IMR-90 (cell line): ENCODE results near the gene ANKRD30A. TPM values are rescaled to one million over a fixed set of nuclear protein-coding genes. Genes with fewer than 3 reads are reported as not detected.

Experiments used
- ATAC-seq: fragments of 200-7000 bp; cut with Tn5 transposase; 2 replicates; pipeline ENCODE4 v1.9.1; 2020; ENCODE audit warnings: low read depth, mild to moderate bottlenecking, moderate library complexity
- BruUV-seq: library from RNA; stranded (reverse); fragments of 400-500 nt; replicated peaks from 2 replicates; lab custom pipeline; 2021; lab: Mats Ljungman, UMichigan
- CTCF ChIA-PET: fragments of 300-600 bp; formaldehyde crosslinking; extraction: SDS; loops from one replicate; lab custom pipeline; 2021; ENCODE audit warnings: antibody characterized with exemption; lab: Yijun Ruan, JAX
- POLR2A ChIA-PET: fragments of 300-600 bp; sonication (Branson Sonifier 250); formaldehyde crosslinking; loops from one replicate; lab custom pipeline; 2022; ENCODE audit warnings: antibody characterized with exemption; ENCODE audit not compliant: unreplicated experiment; lab: Charles Lee
- DNase-seq: peaks from one replicate; pipeline ENCODE4 v3.0.0; 2013
- H2AFZ ChIP-seq: replicated peaks from 2 replicates; pipeline ENCODE3; 2013; ENCODE audit warnings: low read length, mild to moderate bottlenecking; ENCODE audit not compliant: poor library complexity
- H2AK5ac ChIP-seq: 2 replicates; pipeline ENCODE4 v1.6.1; 2013; ENCODE audit warnings: low read depth, low read length, inconsistent platforms
- H2AK9ac ChIP-seq: replicated peaks from 2 replicates; pipeline ENCODE3; 2013; ENCODE audit warnings: mild to moderate bottlenecking, low read depth, low read length, moderate library complexity; ENCODE audit not compliant: poor library complexity
- H2BK120ac ChIP-seq: 2 replicates; pipeline ENCODE4 v1.6.1; 2013; ENCODE audit warnings: low read depth, low read length, inconsistent platforms
- H2BK15ac ChIP-seq: 3 replicates; pipeline ENCODE4 v1.6.1; 2013; ENCODE audit warnings: low read depth, low read length, inconsistent platforms
- H2BK20ac ChIP-seq: 2 replicates; pipeline ENCODE4 v1.6.1; 2013; ENCODE audit warnings: low read depth, mild to moderate bottlenecking, inconsistent platforms, low read length, moderate library complexity
- H2BK5ac ChIP-seq: 2 replicates; pipeline ENCODE4 v1.6.1; 2013; ENCODE audit warnings: mild to moderate bottlenecking, low read depth, low read length, inconsistent platforms; ENCODE audit not compliant: poor library complexity, severe bottlenecking
- H3K14ac ChIP-seq: replicated peaks from 2 replicates; pipeline ENCODE4 v1.6.1; 2013; ENCODE audit warnings: low read depth, low read length, inconsistent platforms
- H3K18ac ChIP-seq: 2 replicates; pipeline ENCODE4 v1.6.1; 2013; ENCODE audit warnings: low read depth, low read length, control low read depth
- H3K23ac ChIP-seq: 2 replicates; pipeline ENCODE4 v1.6.1; 2013; ENCODE audit warnings: low read depth, low read length, inconsistent platforms
- H3K27ac ChIP-seq: 2 replicates; pipeline ENCODE4 v1.5.1; 2013; ENCODE audit warnings: mild to moderate bottlenecking, control low read depth, low read length; ENCODE audit not compliant: insufficient read depth
- H3K27me3 ChIP-seq: 2 replicates; pipeline ENCODE4 v1.6.1; 2013; ENCODE audit warnings: low read length; ENCODE audit not compliant: control insufficient read depth, insufficient read depth
- H3K36me3 ChIP-seq: 2 replicates; pipeline ENCODE4 v1.6.1; 2013; ENCODE audit warnings: low read length, mixed read lengths; ENCODE audit not compliant: control insufficient read depth, insufficient read depth
- H3K4ac ChIP-seq: 2 replicates; pipeline ENCODE4 v1.6.1; 2013; ENCODE audit warnings: low read depth, low read length, inconsistent platforms
- H3K4me1 ChIP-seq: 2 replicates; pipeline ENCODE4 v1.6.1; 2013; ENCODE audit warnings: low read length, mixed read lengths; ENCODE audit not compliant: control insufficient read depth, insufficient read depth
- H3K4me2 ChIP-seq: 2 replicates; pipeline ENCODE4 v1.6.1; 2013; ENCODE audit warnings: low read depth, mild to moderate bottlenecking, control low read depth, low read length, moderate library complexity
- H3K4me3 ChIP-seq: 2 replicates; pipeline ENCODE4 v1.5.1; 2013; ENCODE audit warnings: low read depth, mild to moderate bottlenecking, control low read depth, low read length, moderate library complexity; ENCODE audit not compliant: insufficient read depth
- H3K56ac ChIP-seq: 2 replicates; pipeline ENCODE4 v1.6.1; 2013; ENCODE audit warnings: low read length, inconsistent platforms; ENCODE audit not compliant: insufficient read depth; ENCODE audit errors: extremely low read depth
- H3K79me1 ChIP-seq, 2 experiments: 2 replicates each; pipeline ENCODE4 v1.6.1; 2013; ENCODE audit warnings: low read length in 2 of 2, inconsistent platforms in 1 of 2, low read depth in 1 of 2
- H3K9ac ChIP-seq: 2 replicates; pipeline ENCODE4 v1.6.1; 2013; ENCODE audit warnings: low read depth, low read length, control low read depth
- H3K9me1 ChIP-seq: 2 replicates; pipeline ENCODE4 v1.6.1; 2013; ENCODE audit warnings: low read length, inconsistent platforms; ENCODE audit not compliant: insufficient read depth
- H3K9me3 ChIP-seq: 2 replicates; pipeline ENCODE4 v1.6.1; 2013; ENCODE audit warnings: low read length; ENCODE audit not compliant: control insufficient read depth, insufficient read depth
- H4K20me1 ChIP-seq: 2 replicates; pipeline ENCODE4 v1.6.1; 2013; ENCODE audit warnings: low read length, inconsistent platforms; ENCODE audit not compliant: insufficient read depth
- H4K5ac ChIP-seq: 2 replicates; pipeline ENCODE4 v1.6.1; 2013; ENCODE audit warnings: mild to moderate bottlenecking, low read depth, low read length, control low read depth
- H4K8ac ChIP-seq, 2 experiments: 2 replicates each; pipeline ENCODE4 v1.6.1; 2013; ENCODE audit warnings: low read depth in 2 of 2, low read length in 2 of 2, control low read depth in 1 of 2, inconsistent platforms in 1 of 2
- H4K91ac ChIP-seq: 2 replicates; pipeline ENCODE4 v1.6.1; 2013; ENCODE audit warnings: low read depth, low read length, inconsistent platforms; ENCODE audit not compliant: insufficient read depth
- BHLHE40 ChIP-seq: fragments of 150-350 bp; IDR thresholded peaks from 2 replicates; pipeline ENCODE4 v1.6.1; 2016; ENCODE audit warnings: mild to moderate bottlenecking, low read depth, low read length
- CEBPB ChIP-seq: IDR thresholded peaks from 2 replicates; pipeline ENCODE4 v1.6.1; 2012; ENCODE audit warnings: low read depth, low read length, improper control_type of control experiment
- CHD1 ChIP-seq: IDR thresholded peaks from 2 replicates; pipeline ENCODE4 v1.6.1; 2012; ENCODE audit warnings: low read depth, low read length, improper control_type of control experiment
- FOS ChIP-seq: fragments of 150-350 bp; IDR thresholded peaks from 2 replicates; pipeline ENCODE4 v1.6.1; 2016; ENCODE audit warnings: low read depth, low read length
- MAFK ChIP-seq: IDR thresholded peaks from 2 replicates; pipeline ENCODE4 v1.6.1; 2012; ENCODE audit warnings: low read depth, low read length, improper control_type of control experiment
- MAZ ChIP-seq: IDR thresholded peaks from 2 replicates; pipeline ENCODE4 v1.6.1; 2012; ENCODE audit warnings: low read depth, mild to moderate bottlenecking, low read length, improper control_type of control experiment, moderate library complexity, borderline replicate concordance
- NFE2L2 ChIP-seq: fragments of 150-350 bp; IDR thresholded peaks from 2 replicates; pipeline ENCODE4 v1.6.1; 2016; ENCODE audit warnings: low read depth, mild to moderate bottlenecking, low read length
- POLR2A ChIP-seq: IDR thresholded peaks from 2 replicates; pipeline ENCODE4 v1.6.1; 2012; ENCODE audit warnings: mild to moderate bottlenecking, low read depth, low read length
- RAD21 ChIP-seq: IDR thresholded peaks from 2 replicates; pipeline ENCODE4 v1.6.1; 2012; ENCODE audit warnings: low read length, improper control_type of control experiment
- RCOR1 ChIP-seq: IDR thresholded peaks from 2 replicates; pipeline ENCODE4 v1.6.1; 2012; ENCODE audit warnings: mild to moderate bottlenecking, low read length, improper control_type of control experiment; ENCODE audit not compliant: insufficient replicate concordance
- RFX5 ChIP-seq: IDR thresholded peaks from 2 replicates; pipeline ENCODE4 v1.8.0; 2012; ENCODE audit warnings: low read depth, mild to moderate bottlenecking, low read length, moderate library complexity
- SMC3 ChIP-seq: fragments of 150-350 bp; IDR thresholded peaks from 2 replicates; pipeline ENCODE4 v1.6.1; 2016; ENCODE audit warnings: low read depth, mild to moderate bottlenecking, antibody characterized with exemption, low read length, moderate library complexity
- WGBS, 2 experiments: methylation state at CpG; one replicate each; pipeline versions ENCODE4 v1.1.5 to v1.1.7; 2013; ENCODE audit warnings: missing lambda C conversion rate in 2 of 2; ENCODE audit not compliant: insufficient read length in 1 of 2; ENCODE audit errors: extremely low coverage in 2 of 2; 5-methylcytosine and 5-hydroxymethylcytosine counted together
- dilution Hi-C: fragments of 300-500 bp; cut with HindIII; formaldehyde crosslinking; loops from one replicate; pipeline ENCODE4 v1.14.3; 2018; ENCODE audit warnings: low sequenced_read_pairs; ENCODE audit not compliant: unreplicated experiment
- in situ Hi-C: fragments of 300-500 bp; cut with MboI; formaldehyde crosslinking; loops from 3 replicates; pipeline ENCODE4 v1.14.3; 2019; ENCODE audit warnings: low sequenced_read_pairs, inconsistent platforms, mixed read lengths
- intact Hi-C: fragments of 100-400 bp; cut with micrococcal nuclease; formaldehyde crosslinking; loops from 2 replicates; pipeline ENCODE4 v1.10.0; 2022
- polyA plus RNA-seq, 3 experiments: library from polyadenylated mRNA; depleted of rRNA; stranded (reverse); fragments of >200 nt; gene quantifications; 2 replicates each; pipeline ENCODE4 v1.2.3, GENCODE V29; 2012; ENCODE audit warnings: low replicate concordance in 1 of 3
- total RNA-seq: library from RNA; depleted of rRNA; stranded (reverse); fragments of >200 nt; gene quantifications from 2 replicates; pipeline ENCODE4 v1.2.3, GENCODE V29; 2012
- TF ChIP-seq, protein P1 (sequence below): fragments of 150-350 bp; IDR thresholded peaks from 2 replicates; pipeline ENCODE4 v1.6.1; 2017; ENCODE audit warnings: mild to moderate bottlenecking, antibody characterized with exemption, low read length, low read depth
- TF ChIP-seq, protein P2 (sequence below): conservative IDR thresholded peaks from 2 replicates; pipeline ENCODE4 v1.5.1; 2012; ENCODE audit warnings: mild to moderate bottlenecking, low read depth, low read length, improper control_type of control experiment
- TF ChIP-seq, protein P3 (sequence below): fragments of 150-350 bp; IDR thresholded peaks from 2 replicates; pipeline ENCODE4 v1.6.1; 2016; ENCODE audit warnings: low read depth, mild to moderate bottlenecking, low read length, moderate library complexity, borderline replicate concordance

ANKRD30A gene
- total and polyA plus RNA-seq, 2 of the 4 experiments (the other 2 are of a cell fraction) = not detected

DNA sequence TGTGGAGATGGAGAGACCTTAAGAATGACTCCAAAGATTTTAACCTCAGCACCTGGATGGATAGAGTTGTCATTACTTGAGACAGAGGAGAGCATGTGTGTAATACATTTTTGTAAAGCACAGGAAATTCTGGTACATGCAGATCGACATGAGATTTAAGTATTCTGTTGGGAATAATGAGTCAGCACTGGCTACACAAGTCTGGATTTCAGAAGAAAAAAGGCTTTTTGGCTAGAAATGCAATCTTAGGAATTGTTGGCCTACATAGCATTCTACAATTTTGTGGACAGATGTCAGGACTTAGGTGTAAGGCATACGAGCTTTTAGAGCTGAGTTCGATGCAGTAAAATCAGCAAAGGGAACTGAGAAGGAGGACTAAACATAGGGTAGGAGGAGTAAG is 24.1 kb upstream of the ANKRD30A start:
- 0 out of 2 replicates have a peak, but pooled peaks cover 2% of the 10 kb centered on the region for H3K9me3 ChIP-seq
- CTCF ChIA-PET = no interaction called here
- intact Hi-C loops = no loop called here

More for the DNA sequence above, 24.1 kb upstream of the ANKRD30A start:
- no peaks in the 10 kb centered on the region for H3K36me3 ChIP-seq
- H4K5ac ChIP-seq = no peak overlapping the region
- H3K14ac ChIP-seq = no peak overlapping the region
- dilution Hi-C loops = no loop called here
- no peak overlapping the region for H2BK120ac ChIP-seq
- H3K4me2 ChIP-seq = no peak overlapping the region
- H3K9me1 ChIP-seq = no peaks in the 10 kb centered on the region
- H2AK5ac ChIP-seq = no peak overlapping the region
- no peaks in the 10 kb centered on the region for H3K79me1 ChIP-seq
- no peak overlapping the region for H3K56ac ChIP-seq
- H2BK20ac ChIP-seq = no peak overlapping the region
- no peaks in the 10 kb centered on the region for H3K27me3 ChIP-seq
- H3K4me1 ChIP-seq = no peaks in the 10 kb centered on the region
- no peak overlapping the region for H3K18ac ChIP-seq
- no peak overlapping the region for H3K23ac ChIP-seq
- no peak overlapping the region for H3K4ac ChIP-seq
- H2AFZ ChIP-seq = no peak overlapping the region
- no peak overlapping the region for H3K4me3 ChIP-seq
- H4K8ac ChIP-seq = no peak overlapping the region
- no peak overlapping the region for H2BK5ac ChIP-seq
- no peak overlapping the region for H3K27ac ChIP-seq
- ATAC-seq = no peak
- H3K9ac ChIP-seq = no peak overlapping the region
- no CpG with 5 or more reads among the region's 3 CpGs for WGBS, 2 experiments
- no peak overlapping the region for H4K91ac ChIP-seq
- H2AK9ac ChIP-seq = no peak overlapping the region
- TF ChIP-seq FOS (no peak), MAFK (no peak), RFX5 (no peak), SMC3 (no peak), POLR2A (no peak), CEBPB (no peak), CHD1 (no peak), RAD21 (no peak), MAZ (no peak), RCOR1 (no peak), BHLHE40 (no peak), NFE2L2 (no peak)
- TF ChIP-seq, protein P1, sequence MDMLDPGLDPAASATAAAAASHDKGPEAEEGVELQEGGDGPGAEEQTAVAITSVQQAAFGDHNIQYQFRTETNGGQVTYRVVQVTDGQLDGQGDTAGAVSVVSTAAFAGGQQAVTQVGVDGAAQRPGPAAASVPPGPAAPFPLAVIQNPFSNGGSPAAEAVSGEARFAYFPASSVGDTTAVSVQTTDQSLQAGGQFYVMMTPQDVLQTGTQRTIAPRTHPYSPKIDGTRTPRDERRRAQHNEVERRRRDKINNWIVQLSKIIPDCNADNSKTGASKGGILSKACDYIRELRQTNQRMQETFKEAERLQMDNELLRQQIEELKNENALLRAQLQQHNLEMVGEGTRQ = no peak
- TF ChIP-seq, protein P2, sequence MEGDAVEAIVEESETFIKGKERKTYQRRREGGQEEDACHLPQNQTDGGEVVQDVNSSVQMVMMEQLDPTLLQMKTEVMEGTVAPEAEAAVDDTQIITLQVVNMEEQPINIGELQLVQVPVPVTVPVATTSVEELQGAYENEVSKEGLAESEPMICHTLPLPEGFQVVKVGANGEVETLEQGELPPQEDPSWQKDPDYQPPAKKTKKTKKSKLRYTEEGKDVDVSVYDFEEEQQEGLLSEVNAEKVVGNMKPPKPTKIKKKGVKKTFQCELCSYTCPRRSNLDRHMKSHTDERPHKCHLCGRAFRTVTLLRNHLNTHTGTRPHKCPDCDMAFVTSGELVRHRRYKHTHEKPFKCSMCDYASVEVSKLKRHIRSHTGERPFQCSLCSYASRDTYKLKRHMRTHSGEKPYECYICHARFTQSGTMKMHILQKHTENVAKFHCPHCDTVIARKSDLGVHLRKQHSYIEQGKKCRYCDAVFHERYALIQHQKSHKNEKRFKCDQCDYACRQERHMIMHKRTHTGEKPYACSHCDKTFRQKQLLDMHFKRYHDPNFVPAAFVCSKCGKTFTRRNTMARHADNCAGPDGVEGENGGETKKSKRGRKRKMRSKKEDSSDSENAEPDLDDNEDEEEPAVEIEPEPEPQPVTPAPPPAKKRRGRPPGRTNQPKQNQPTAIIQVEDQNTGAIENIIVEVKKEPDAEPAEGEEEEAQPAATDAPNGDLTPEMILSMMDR = no peak
- TF ChIP-seq, protein P3, sequence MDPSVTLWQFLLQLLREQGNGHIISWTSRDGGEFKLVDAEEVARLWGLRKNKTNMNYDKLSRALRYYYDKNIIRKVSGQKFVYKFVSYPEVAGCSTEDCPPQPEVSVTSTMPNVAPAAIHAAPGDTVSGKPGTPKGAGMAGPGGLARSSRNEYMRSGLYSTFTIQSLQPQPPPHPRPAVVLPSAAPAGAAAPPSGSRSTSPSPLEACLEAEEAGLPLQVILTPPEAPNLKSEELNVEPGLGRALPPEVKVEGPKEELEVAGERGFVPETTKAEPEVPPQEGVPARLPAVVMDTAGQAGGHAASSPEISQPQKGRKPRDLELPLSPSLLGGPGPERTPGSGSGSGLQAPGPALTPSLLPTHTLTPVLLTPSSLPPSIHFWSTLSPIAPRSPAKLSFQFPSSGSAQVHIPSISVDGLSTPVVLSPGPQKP = no peak
- no peak for DNase-seq
- in situ Hi-C loops = no loop called here
- no peak overlapping the region for H2BK15ac ChIP-seq
- no TSS peak for BruUV-seq
- POLR2A ChIA-PET = no interaction called here
- no peaks in the 10 kb centered on the region for H4K20me1 ChIP-seq
